ENCODE measurements around the gene DDX24.
"Not testable (repeated sequence)": the region's sequence is repeated elsewhere in the genome, so short reads cannot be mapped to it uniquely, and the experiment has no call there.

Gene DDX24

DNA sequence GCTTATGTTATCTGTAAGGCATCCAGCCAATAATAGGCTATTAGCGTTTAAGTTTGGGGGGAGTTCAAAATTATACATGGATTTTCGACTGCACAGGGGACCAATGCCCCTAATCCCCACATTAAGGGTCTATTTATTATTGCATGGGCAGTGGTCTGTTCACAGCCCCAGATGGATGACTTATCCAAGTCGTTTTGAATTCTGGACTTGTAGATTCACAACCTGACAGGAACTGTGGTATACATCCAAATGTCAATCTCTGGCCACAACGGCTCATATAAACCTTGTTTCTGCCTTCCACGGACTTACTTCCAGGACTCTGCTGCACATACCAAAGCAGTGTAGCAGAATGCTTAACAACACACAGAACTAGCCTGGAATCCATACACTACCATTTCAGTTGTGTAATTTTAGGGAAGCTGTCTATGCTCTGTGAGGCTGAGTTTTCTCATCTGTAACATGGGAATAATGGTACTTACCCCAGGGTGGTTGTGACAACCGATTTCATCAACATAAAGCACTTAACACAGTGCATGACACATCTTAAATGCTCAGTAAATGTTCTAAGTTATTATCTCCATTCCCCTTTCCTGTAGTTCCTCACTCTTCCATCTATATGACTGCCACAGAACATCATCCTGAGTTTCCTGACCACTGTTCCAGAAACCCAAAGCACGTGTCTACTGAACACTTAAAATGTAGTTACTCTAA lies 3.7 kb downstream of the DDX24 start:
- DNase-seq, result no peak

DNA sequence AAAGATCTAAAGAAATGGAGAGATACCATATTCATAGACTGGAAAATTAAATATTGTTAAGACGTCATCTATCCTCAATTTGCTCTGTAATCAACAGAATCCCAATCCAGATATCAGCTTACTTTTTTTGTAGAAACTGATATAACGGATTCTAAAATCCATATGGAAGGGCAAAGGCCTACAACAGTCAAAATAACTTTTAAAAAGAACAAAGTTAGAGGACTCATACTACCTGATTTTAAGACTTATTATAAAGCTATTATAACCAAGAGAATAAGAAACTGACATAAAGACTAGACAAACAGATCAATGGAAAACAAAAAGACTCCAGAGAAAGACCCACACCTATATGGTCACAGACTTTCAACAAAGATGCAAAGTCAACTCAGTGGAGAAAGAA lies 6.0 kb downstream of the DDX24 start:
- DNase-seq, result no peak

DNA sequence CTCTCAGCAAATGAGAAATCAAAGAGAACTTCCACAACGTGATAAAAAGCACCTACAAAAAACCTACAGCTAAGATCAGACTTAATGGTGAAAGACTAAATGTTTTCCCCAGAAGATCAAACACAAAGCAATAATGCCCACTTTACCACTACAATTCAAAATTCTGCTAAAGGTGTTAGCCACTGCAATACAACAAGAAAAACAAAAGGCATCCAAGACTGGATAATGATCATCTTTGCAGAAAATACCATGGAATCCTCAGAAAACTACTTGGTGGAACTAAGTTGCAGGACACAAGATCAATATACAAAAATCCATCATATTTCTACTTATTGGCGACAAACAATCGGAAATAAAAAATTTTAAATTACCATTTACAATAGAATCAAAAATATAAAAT lies 6.5 kb downstream of the DDX24 start:
- DNase-seq, result no peak

DNA sequence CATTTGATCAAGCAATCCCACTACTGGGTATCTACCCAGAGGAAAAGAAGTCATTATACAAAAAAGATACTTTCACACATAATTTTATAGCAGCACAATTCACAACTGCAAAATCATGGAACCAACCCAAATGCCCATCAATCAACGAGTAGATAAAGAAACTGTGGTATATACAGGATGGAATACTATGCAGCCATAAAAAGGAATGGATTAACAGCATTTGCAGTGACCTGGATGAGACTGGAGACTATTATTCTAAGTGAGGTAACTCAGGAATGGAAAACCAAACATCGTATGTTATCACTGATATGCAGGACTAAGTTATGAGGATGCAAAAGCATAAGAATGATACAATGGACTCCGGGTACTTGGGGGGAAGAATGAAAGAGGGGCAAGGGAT lies 8.9 kb downstream of the DDX24 start:
- DNase-seq, result not testable (repeated sequence)

DNA sequence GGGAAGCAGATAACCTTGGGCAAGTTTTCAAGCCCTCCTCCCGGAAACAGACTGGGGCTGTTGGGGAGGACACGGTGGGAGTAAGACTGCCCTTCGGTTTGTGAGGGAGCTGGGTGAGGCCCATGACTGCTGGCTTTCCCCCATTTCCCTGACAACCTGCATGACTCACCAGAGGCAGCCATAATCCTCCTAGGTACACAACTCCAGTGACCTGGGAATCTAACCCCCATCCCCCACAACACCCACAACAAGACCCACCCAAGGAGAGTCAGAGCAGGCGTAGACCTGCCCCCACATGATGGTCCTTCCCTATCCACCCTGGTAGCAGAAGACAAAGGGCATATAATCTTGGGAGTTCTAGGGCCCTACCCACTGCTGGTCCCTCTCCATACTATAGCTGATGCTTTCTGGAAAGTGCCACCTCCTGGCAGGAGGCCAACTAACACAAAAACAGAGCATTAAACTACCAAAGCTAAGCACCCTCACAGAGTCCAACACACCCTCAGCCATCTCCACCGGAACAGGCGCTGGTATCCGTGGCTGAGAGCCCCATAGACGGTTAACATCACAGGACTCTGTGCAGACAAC lies 14.8 kb downstream of the DDX24 start:
- no peak for DNase-seq

DNA sequence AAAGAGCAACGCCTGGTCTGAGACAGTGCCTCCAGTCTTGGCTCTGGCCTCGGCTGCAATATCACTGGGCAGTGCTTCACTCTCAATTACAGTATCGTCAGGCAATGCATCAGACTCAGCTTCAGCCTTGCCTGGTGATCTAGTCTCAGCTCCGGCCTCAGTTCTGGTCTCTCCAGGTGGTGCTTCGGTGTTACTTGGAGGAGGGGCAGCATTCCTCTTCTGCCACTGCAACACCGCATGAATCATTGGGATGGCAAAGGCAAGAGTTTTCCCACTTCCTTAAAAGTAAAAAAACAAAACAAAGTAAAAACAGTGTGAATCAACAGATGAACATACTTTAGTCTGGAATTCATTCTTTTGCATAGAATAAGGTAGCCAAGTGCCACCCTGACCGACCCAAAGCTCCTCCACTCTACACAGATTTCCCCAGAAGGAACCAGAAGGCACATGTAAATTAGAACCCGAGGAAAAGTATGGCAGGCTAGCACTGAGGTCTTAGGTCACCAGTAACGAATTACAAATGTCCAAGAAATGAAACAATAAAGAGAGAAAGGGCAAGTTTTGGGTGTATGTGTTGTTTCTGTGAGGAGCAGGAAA lies 18.6 kb downstream of the DDX24 start:
- DNase-seq, result no peak

DNA sequence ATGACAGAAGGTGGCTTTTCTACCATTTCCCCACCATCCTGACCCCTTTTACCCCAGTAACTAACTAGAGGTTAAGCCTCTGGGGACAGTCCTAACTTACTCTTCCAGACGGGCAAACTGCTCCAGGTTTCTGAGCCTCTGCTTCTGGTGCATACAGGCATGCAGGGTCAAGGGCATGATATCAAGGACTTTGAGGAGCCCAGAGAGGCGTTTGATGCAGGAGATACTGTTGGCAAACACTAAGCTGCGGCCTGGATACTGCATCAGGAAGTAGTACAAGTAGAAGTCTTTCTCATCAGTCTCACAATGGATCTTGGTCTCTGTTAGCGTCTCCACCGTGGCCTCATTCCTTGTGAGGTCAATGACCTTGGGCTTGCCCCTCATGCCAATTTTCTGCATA lies 21.0 kb downstream of the DDX24 start:
- no peak for DNase-seq

DNA sequence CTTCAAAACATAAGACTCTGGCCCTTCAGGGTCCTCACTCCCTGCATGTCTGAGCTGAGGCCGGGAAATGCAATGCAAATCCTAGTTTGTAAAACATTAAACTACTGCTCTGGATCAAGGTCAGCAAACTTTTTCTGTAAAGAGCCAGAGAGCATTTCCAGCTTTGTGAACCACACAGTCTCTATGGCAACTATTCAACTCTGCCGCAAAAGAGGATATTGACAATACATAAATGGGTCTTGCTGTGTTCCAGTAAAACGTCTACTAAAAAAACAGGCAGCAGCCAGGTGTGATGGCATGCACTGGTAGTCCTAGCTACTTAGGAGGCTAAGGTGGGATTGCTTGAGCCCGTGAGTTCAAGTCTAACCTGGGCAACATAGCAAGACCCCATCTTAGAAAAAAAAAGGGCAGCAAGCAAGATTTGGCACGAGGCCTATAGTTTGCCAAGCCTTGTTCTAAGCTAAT lies 22.3 kb downstream of the DDX24 start:
- no peak for DNase-seq

GRCh38 chr14:94058128-94058673 lies 22.8 kb downstream of the DDX24 start:
- no peak for DNase-seq

- DNase-seq, result no peak
These were observed 24.3 kb downstream of the DDX24 start for GRCh38 chr14:94056579-94057308.

GRCh38 chr14:94054936-94055335 lies 26.1 kb downstream of the DDX24 start:
- no peak for DNase-seq

- DNase-seq, result no peak
These were observed 26.6 kb downstream of the DDX24 start for GRCh38 chr14:94054401-94054800.

DNA sequence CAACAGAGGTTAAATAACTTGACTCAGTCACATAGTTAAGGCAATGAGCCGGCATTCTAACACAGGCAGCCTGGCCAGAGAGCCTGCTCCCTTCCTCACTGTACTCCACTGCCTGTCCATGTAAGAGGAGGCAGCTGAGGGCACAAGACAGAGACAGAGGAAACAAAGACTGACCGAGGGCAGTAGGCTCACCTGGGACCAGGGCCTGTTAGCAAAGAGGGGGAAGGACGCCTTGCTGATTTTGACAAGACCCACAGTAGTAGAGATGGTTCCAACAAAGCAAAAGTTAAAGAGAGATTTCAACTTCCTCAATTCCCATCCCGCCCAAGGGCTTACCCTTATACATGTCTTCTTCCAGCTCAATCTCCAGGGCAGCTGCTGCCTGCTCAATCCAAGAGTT lies 28.3 kb downstream of the DDX24 start:
- DNase-seq, result no peak

DNA sequence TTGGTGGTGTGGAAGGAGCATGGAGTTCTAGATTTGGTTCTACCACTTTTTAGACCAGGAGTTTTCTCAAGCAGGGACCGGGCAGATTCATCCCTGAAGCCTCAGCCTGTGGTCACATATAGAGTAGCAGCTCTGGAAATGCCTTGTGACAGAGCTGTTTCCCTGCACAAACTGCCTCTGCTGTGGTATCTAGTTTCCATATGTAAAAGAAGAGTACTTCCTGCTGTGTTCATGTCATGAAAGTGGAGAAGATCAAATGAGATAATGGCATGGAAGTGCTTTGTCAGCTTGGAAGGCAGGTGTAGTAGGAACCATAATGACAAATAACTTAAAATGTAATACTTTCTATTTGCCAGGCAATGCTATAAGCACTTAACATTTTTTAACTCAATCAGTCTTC lies 28.8 kb downstream of the DDX24 start:
- DNase-seq, result no peak

DNA sequence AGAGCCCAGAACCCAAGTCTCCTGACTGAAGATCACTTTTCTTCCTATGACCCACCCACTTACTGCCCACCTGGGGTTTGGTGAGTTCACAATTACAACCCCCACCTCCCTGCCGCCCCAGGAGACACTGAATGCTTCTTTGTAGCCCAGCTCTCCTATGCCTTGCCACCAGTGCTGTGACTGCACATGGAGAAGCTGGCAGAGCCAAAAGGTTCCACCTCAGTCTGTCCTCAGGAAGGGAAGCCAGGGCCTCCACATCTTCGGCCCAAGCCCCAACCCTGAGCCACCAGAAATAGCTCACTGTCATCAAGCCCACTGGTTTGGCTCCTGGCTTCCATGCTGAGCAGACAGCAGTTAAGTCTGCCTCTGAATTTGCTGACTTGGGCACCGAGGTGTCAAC lies 29.2 kb downstream of the DDX24 start:
- DNase-seq, result no peak

DNA sequence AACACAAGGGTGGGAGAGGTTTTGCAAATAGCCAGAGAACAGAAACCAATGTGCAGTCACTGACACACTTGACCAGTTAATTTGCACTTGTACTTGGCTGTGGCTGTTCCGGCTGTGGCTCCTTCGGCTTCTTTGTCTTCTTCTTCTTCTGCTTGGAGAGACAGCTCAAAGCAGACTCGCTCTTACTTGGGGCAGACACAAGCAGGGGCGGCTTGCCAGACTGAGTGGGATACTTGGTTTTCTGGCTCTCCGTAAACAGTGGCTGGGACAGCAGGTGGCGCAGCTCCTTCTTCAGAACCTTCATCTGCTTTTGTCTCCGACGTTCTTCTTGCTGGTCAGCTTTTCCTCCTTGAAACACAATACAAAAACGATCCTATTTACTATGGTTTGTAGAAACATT lies 29.9 kb downstream of the DDX24 start:
- DNase-seq, result no peak

- DNase-seq, result no peak
These were observed 30.6 kb downstream of the DDX24 start for GRCh38 chr14:94050231-94050880.

- DNase-seq, result no peak
These were observed 31.4 kb downstream of the DDX24 start for GRCh38 chr14:94049625-94050023.

- no peak for DNase-seq
These were observed 32.0 kb downstream of the DDX24 start for GRCh38 chr14:94048691-94049624.

DNA sequence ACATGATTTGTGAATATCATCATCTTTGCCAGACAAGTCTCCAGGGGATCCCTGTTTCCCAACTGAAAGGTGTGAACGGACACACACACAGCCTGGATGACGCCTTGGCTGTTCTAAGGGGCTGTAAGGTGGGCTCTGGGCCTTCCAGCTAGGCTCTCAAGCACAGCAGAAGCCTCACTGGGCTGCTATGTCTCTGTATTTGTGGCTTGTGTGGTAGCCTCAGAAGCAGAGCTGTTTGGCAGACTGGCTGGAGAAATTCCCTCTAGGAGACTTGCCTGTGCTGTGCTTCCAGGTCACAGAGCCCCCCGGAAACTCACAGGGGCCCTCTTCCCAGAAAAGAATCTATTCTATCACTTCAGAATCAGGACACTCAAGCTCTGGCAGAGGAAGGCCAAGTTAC lies 33.4 kb downstream of the DDX24 start:
- no peak for DNase-seq

DNA sequence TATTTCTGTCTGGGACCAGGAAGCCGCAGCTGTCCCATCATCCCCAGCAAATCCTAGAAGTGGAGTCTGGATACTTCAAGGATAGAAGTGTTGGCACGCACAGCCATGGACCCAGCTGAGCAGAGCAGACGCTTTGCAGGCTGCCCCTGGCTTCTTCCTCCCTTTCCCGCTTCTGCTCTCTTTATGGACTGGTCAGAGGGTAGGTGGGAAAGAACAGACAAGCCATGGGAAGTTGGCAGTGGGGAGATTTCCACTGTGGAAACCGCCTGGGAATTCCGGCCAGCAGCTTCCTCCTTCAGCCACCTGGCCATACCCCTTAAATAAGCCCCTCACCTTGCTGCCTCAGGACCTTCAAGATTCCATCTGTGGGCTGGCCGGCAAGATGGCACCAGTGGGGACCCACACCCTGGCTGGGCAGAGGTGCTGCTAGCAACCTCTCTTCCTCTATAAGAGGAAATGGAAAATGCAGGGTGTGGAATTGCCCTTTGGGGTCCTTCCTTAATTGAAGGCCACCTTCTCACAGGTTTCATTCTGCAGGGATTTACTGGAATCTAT lies 34.2 kb downstream of the DDX24 start:
- DNase-seq, result no peak

All from stimulated activated CD4-positive, alpha-beta T cell treated with anti-CD3 and anti-CD28 coated beads, Interleukin-12 subunit alpha, Interleukin-12 subunit beta, amount 100 ng/mL, for 4 hours (primary cell).